Nephron (organoid): ENCODE data around the gene CDYL.
"Not testable (repeated sequence)": the region's sequence is repeated elsewhere in the genome, so short reads cannot be mapped to it uniquely, and the experiment has no call there.

Experiments used
- H3K27ac Mint-ChIP-seq, 3 experiments: 2 replicates each; pipeline ENCODE4 v1.8.0; 2020; ENCODE audit warnings: mixed read lengths in 3 of 3, mild to moderate bottlenecking in 2 of 3, moderate library complexity in 1 of 3
- H3K27me3 Mint-ChIP-seq: 2 replicates; pipeline ENCODE4 v1.8.0; 2021; ENCODE audit warnings: low read depth, mild to moderate bottlenecking, moderate library complexity, mixed read lengths
- H3K36me3 Mint-ChIP-seq: 2 replicates; pipeline ENCODE4 v1.8.0; 2020; ENCODE audit warnings: low read depth, mixed read lengths
- H3K4me1 Mint-ChIP-seq: 2 replicates; pipeline ENCODE4 v1.8.0; 2020; ENCODE audit warnings: mixed read lengths
- H3K4me3 Mint-ChIP-seq, 3 experiments: 2 replicates each; pipeline ENCODE4 v1.8.0; 2020; ENCODE audit warnings: mild to moderate bottlenecking in 3 of 3, mixed read lengths in 3 of 3, moderate library complexity in 2 of 3
- H3K9me3 Mint-ChIP-seq: 2 replicates; pipeline ENCODE4 v1.8.0; 2020; ENCODE audit warnings: mixed read lengths
- TF ChIP-seq, protein P1 (sequence below), 3 experiments: fragments of 200-600 bp; sonication (generic); IDR thresholded peaks; one replicate each; pipeline ENCODE4 v1.5.0; 2021; ENCODE audit warnings: antibody characterized with exemption in 3 of 3; ENCODE audit not compliant: unreplicated experiment in 3 of 3

Gene CDYL

DNA sequence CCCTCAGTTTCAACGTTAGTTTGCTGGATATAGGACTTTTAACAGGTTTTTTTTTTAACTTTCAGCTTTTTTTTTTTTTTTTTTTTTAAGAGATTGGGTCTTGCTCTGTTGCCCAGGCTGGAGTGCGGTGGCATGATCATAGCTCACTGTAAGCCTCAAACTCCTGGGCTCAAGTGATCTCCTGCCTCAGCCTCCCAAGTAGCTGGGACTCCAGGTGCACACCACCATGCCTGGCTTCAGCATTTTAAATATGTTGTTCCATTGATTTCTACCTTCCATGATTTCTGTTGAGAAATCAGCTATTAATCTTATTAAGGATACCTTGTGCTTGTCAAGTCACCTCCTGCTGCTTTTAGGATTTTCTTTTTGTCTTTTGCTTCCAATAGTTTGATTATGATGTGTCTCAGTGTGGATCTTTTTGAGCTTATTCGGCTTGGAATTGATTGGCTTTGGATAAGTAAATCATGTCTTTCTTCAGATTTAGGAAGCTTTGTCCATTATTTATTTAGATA is 52.0 kb downstream of the CDYL start:
- no peaks in the 10 kb centered on the region for H3K27me3 Mint-ChIP-seq
- H3K36me3 Mint-ChIP-seq, result peaks cover 55% of the 10 kb centered on the region
- no peaks in the 10 kb centered on the region for H3K4me1 Mint-ChIP-seq
- TF ChIP-seq, protein P1, sequence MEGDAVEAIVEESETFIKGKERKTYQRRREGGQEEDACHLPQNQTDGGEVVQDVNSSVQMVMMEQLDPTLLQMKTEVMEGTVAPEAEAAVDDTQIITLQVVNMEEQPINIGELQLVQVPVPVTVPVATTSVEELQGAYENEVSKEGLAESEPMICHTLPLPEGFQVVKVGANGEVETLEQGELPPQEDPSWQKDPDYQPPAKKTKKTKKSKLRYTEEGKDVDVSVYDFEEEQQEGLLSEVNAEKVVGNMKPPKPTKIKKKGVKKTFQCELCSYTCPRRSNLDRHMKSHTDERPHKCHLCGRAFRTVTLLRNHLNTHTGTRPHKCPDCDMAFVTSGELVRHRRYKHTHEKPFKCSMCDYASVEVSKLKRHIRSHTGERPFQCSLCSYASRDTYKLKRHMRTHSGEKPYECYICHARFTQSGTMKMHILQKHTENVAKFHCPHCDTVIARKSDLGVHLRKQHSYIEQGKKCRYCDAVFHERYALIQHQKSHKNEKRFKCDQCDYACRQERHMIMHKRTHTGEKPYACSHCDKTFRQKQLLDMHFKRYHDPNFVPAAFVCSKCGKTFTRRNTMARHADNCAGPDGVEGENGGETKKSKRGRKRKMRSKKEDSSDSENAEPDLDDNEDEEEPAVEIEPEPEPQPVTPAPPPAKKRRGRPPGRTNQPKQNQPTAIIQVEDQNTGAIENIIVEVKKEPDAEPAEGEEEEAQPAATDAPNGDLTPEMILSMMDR (IDR thresholded peaks at IDR 0.05; ENCODE audit: unreplicated experiment in 3 of 3), result no peak
- H3K4me3 Mint-ChIP-seq, result no peak overlapping the region
- H3K27ac Mint-ChIP-seq, result no peak overlapping the region
- H3K9me3 Mint-ChIP-seq, result peaks cover 46% of the 10 kb centered on the region

DNA sequence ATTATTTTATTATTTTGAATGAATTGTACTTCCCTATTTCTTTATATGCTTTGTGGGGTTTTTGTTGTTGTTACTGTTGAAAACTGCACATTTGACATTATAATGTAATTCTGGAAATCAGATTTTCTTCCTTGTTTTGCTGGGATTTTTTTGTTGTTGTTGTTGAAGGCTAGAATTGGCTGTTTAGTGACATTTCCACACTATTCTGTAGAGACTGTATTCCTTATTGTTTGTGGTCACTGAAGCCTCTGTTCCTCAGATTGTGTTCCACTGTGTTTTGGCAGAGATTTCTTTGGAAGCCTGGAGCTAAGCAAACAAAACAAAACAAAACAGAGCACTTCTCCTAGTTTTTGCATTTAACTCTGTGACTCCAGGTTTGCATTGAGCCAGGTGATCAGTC is 52.9 kb downstream of the CDYL start:
- Mint-ChIP-seq H3K4me1 (no peaks in the 10 kb centered on the region), H3K27ac (no peak overlapping the region), H3K9me3 (peaks cover 44% of the 10 kb centered on the region), H3K36me3 (peaks cover 49% of the 10 kb centered on the region), H3K27me3 (no peaks in the 10 kb centered on the region), H3K4me3 (no peak overlapping the region)
- TF ChIP-seq, protein P1 (IDR thresholded peaks at IDR 0.05; ENCODE audit: unreplicated experiment in 3 of 3), result no peak

DNA sequence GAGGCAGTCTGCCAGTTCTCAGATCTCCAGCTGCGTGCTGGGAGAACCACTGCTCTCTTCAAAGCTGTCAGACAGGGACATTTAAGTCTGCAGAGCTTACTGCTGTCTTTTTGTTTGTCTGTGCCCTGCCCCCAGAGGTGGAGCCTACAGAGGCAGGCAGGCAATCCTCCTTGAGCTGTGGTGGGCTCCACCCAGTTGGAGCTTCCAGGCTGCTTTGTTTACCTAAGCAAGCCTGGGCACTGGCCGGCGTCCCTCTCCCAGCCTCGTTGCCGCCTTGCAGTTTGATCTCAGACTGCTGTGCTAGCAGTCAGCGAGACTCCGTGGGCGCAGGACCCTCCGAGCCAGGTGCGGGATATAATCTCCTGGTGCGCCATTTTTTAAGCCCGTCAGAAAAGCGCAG is 59.3 kb downstream of the CDYL start:
- H3K27ac Mint-ChIP-seq, H3K27me3 Mint-ChIP-seq, H3K4me3 Mint-ChIP-seq, H3K4me1 Mint-ChIP-seq: not testable (repeated sequence)
- Mint-ChIP-seq H3K9me3 (peaks cover 44% of the 10 kb centered on the region), H3K36me3 (peaks cover 50% of the 10 kb centered on the region)

DNA sequence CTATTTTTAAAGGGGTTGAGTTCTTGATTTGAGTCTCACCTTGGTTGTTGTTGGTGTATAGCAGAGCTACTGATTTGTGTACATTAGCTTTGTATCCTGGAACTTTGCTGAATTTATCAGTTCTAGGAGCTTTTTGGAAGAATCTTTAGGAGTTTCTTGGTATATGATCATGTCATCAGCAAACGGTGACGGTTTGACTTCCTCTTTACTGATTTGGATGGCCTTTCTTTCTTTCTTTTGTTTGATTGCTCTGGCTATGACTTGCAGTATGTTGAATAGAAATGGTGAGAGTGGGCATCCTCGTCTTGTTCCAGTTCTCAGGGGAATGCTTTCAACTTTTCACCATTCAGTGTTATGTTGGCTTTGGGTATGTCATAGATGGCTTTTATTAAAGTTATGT is 64.0 kb downstream of the CDYL start:
- TF ChIP-seq, protein P1 (IDR thresholded peaks at IDR 0.05; ENCODE audit: unreplicated experiment in 3 of 3), result no peak
- Mint-ChIP-seq H3K36me3 (peaks cover 85% of the 10 kb centered on the region), H3K4me3 (no peak overlapping the region), H3K9me3 (peaks cover 75% of the 10 kb centered on the region), H3K27me3 (no peaks in the 10 kb centered on the region), H3K4me1 (no peaks in the 10 kb centered on the region), H3K27ac (no peak overlapping the region)

DNA sequence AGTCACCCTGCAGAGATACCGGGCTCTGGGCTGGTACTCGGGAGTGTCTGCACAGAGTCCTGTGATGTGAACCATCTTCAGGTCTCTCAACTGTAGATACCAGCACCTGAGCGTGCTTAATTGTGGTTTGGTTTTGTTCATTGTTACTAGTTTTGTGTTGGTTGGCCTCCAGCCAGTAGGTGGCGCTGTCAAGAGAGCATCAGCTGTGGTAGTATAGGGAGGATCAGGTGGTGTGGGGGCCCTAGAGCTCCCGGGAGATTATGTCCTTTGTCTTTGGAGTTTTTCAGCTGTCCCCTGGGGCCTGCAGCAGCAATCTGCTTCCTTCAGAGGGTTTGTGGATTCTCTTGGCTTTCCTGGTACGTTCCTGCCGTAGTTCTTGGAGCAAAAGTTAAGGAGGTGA is 67.9 kb downstream of the CDYL start:
- TF ChIP-seq, protein P1 (IDR thresholded peaks at IDR 0.05; ENCODE audit: unreplicated experiment in 3 of 3), result no peak
- no peak overlapping the region for H3K4me3 Mint-ChIP-seq
- H3K9me3 Mint-ChIP-seq, result peaks cover 67% of the 10 kb centered on the region
- H3K27me3 Mint-ChIP-seq, result no peaks in the 10 kb centered on the region
- H3K36me3 Mint-ChIP-seq, result peaks cover 72% of the 10 kb centered on the region
- H3K4me1 Mint-ChIP-seq, result peaks cover 11% of the 10 kb centered on the region
- no peak overlapping the region for H3K27ac Mint-ChIP-seq

DNA sequence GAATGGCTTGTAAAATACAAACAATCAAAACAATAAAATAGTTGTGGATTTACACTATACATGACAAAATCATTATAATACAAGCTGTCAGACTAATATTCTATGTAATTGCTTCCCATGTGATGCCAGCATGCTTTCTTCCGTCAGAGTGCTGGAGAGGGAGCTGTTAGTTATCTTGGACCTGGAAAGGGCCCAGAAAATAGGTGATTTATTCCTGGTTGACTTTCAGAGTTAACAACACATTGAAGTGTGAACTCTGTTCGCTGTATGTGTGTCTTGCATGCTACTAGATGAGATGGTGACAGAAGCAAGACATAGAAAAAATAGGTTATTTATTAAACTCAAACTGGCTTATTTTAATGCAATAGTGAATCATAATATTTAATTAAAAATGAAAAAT is 70.2 kb downstream of the CDYL start:
- H3K9me3 Mint-ChIP-seq, result peaks cover 44% of the 10 kb centered on the region
- H3K27me3 Mint-ChIP-seq, result no peaks in the 10 kb centered on the region
- TF ChIP-seq, protein P1 (IDR thresholded peaks at IDR 0.05; ENCODE audit: unreplicated experiment in 3 of 3), result no peak
- peaks cover 12% of the 10 kb centered on the region for H3K4me1 Mint-ChIP-seq
- H3K27ac Mint-ChIP-seq, result no peak overlapping the region
- no peak overlapping the region for H3K4me3 Mint-ChIP-seq
- H3K36me3 Mint-ChIP-seq, result peaks cover 49% of the 10 kb centered on the region
